ENCODE measurements around the gene PTPRA.

PTPRA gene

DNA sequence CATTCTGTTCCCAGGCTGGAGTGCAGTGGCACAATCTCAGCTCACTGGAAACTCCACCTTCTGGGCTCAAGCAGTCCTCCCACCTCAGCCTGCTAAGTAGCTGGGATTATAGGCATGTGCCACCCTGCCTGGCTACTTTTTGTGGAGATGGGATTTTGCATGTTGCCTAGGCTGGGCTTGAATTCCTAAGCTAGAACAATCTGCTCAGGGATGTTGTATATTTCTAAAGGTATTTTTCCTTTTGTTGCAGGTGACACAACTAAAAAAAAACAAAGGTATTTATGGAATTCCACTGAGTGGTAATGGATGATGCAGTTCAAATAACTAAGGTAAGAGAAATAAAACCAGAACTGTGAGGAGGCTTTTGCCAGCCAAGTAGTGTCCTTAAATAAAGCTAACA lies 49.7 kb downstream of the PTPRA start:
- no peak overlapping the region for H4K91ac ChIP-seq (ENCODE audit: low read depth, low read length)

DNA sequence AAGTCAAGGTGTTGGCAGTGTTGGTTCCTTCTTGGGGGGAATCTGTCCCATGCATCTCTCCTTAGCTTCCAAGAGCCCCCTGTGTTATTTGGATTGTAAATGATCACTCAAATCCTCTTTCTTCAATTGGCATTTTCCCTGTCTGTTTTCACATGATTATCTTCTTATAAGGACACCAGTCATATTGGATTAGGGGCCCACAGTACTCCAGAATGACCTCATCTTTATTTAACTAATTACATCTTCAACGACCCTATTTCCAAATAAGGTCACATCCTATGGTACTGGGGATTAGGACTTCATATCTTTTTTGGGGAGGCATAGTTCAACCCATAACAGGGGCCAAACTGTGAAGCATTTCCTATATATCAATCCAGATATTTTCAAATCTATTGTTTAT lies 57.3 kb downstream of the PTPRA start:
- Histone ChIP-seq H2BK120ac (ENCODE audit: insufficient read depth, low read length, poor library complexity) (no peak overlapping the region), H3K79me1 (ENCODE audit: low read length) (no peaks in the 10 kb centered on the region), H2AK5ac (ENCODE audit: low read length) (no peak overlapping the region), H3K9me3 (ENCODE audit: insufficient read depth, low read depth, low read length) (no peaks in the 10 kb centered on the region), H4K8ac (ENCODE audit: low read depth, low read length) (no peak overlapping the region), H2BK5ac (ENCODE audit: low read depth, low read length, poor library complexity) (no peak overlapping the region), H4K91ac (ENCODE audit: low read depth, low read length) (no peak overlapping the region), H3K4me3 (ENCODE audit: low read depth, low read length) (no peak overlapping the region), H2BK12ac (ENCODE audit: low read length) (no peak overlapping the region), H3K4me2 (ENCODE audit: low read length) (no peak overlapping the region), H3K79me2 (ENCODE audit: control insufficient read depth, insufficient read depth, low read length, poor library complexity) (no peaks in the 10 kb centered on the region), H3K23ac (ENCODE audit: low read length) (no peak overlapping the region), H3K36me3 (ENCODE audit: control insufficient read depth in 1 of 2, insufficient read depth in 2 of 2, low read length in 2 of 2) (no peaks in the 10 kb centered on the region), H4K12ac (ENCODE audit: low read depth, low read length) (no peak overlapping the region), H3K27me3 (ENCODE audit: insufficient read depth, low read length) (no peaks in the 10 kb centered on the region), H3K18ac (ENCODE audit: low read length) (no peak overlapping the region), H2AFZ (ENCODE audit: insufficient read depth, low read length, poor library complexity) (no peak overlapping the region), H3K9ac (ENCODE audit: low read length) (no peak overlapping the region), H3K4ac (ENCODE audit: low read depth, low read length) (no peak overlapping the region), H3K27ac (ENCODE audit: low read depth, low read length) (no peak overlapping the region), H3K4me1 (ENCODE audit: control insufficient read depth in 1 of 2, insufficient read depth in 2 of 2, low read length in 2 of 2) (no peaks in the 10 kb centered on the region), H3K14ac (ENCODE audit: low read length) (no peak overlapping the region)
- WGBS (ENCODE audit: extremely low coverage, insufficient coverage, insufficient read length), result no CpG with 5 or more reads among the region's 1 CpG
- DNase-seq, result no peak

More for the DNA sequence above, 49.7 kb downstream of the PTPRA start:
- Histone ChIP-seq H3K27me3 (ENCODE audit: insufficient read depth, low read length) (no peaks in the 10 kb centered on the region), H2BK120ac (ENCODE audit: insufficient read depth, low read length, poor library complexity) (no peak overlapping the region), H3K4me2 (ENCODE audit: low read length) (no peak overlapping the region), H3K79me2 (ENCODE audit: control insufficient read depth, insufficient read depth, low read length, poor library complexity) (no peaks in the 10 kb centered on the region), H4K12ac (ENCODE audit: low read depth, low read length) (no peak overlapping the region), H3K4ac (ENCODE audit: low read depth, low read length) (no peak overlapping the region), H2BK12ac (ENCODE audit: low read length) (no peak overlapping the region), H3K9ac (ENCODE audit: low read length) (no peak overlapping the region), H3K14ac (ENCODE audit: low read length) (no peak overlapping the region), H3K23ac (ENCODE audit: low read length) (no peak overlapping the region), H3K9me3 (ENCODE audit: insufficient read depth, low read depth, low read length) (no peaks in the 10 kb centered on the region), H4K8ac (ENCODE audit: low read depth, low read length) (no peak overlapping the region), H3K4me1 (ENCODE audit: control insufficient read depth in 1 of 2, insufficient read depth in 2 of 2, low read length in 2 of 2) (peaks cover 2 to 4% of the 10 kb centered on the region in 2 experiments), H3K18ac (ENCODE audit: low read length) (no peak overlapping the region), H3K79me1 (ENCODE audit: low read length) (no peaks in the 10 kb centered on the region), H2AK5ac (ENCODE audit: low read length) (no peak overlapping the region), H3K27ac (ENCODE audit: low read depth, low read length) (no peak overlapping the region), H3K36me3 (ENCODE audit: control insufficient read depth in 1 of 2, insufficient read depth in 2 of 2, low read length in 2 of 2) (peaks cover 3% of the 10 kb centered on the region in 2 experiments), H3K4me3 (ENCODE audit: low read depth, low read length) (no peak overlapping the region), H2AFZ (ENCODE audit: insufficient read depth, low read length, poor library complexity) (no peak overlapping the region), H2BK5ac (ENCODE audit: low read depth, low read length, poor library complexity) (no peak overlapping the region)
- peak; percentile 70 to 87 for DNase-seq

DNA sequence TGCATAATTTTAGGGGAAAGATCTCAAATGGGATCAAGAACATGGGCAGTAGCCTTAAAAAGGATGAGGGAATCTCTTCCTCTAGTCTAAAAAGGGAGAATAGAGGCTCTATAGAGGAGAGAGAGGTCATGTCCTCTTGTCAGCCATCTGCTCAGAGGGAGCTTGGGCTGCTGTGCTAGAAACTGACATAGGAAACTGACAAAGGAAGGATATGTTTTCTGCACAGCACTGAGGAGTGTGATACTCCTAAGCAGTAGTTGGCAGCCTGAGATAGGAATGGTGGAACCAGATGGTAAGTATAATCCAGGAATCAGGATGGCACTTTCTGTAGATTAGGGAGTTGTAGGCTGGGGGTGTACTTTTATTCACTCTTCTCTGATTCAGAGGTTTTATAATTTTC lies 59.2 kb downstream of the PTPRA start:
- H3K79me1 ChIP-seq (ENCODE audit: low read length), result no peaks in the 10 kb centered on the region
- H3K79me2 ChIP-seq (ENCODE audit: control insufficient read depth, insufficient read depth, low read length, poor library complexity), result no peaks in the 10 kb centered on the region
- H2BK12ac ChIP-seq (ENCODE audit: low read length), result no peak overlapping the region
- H3K14ac ChIP-seq (ENCODE audit: low read length), result no peak overlapping the region
- H4K91ac ChIP-seq (ENCODE audit: low read depth, low read length), result no peak overlapping the region
- DNase-seq, result no peak
- H3K4ac ChIP-seq (ENCODE audit: low read depth, low read length), result no peak overlapping the region
- no peak overlapping the region for H3K4me3 ChIP-seq (ENCODE audit: low read depth, low read length)
- no peak overlapping the region for H3K18ac ChIP-seq (ENCODE audit: low read length)
- H3K23ac ChIP-seq (ENCODE audit: low read length), result no peak overlapping the region
- no peak overlapping the region for H3K9ac ChIP-seq (ENCODE audit: low read length)
- H4K12ac ChIP-seq (ENCODE audit: low read depth, low read length), result no peak overlapping the region
- H3K4me1 ChIP-seq (ENCODE audit: control insufficient read depth in 1 of 2, insufficient read depth in 2 of 2, low read length in 2 of 2), result no peaks in the 10 kb centered on the region
- no peak overlapping the region for H4K8ac ChIP-seq (ENCODE audit: low read depth, low read length)
- no peak overlapping the region for H2BK120ac ChIP-seq (ENCODE audit: insufficient read depth, low read length, poor library complexity)
- H3K27ac ChIP-seq (ENCODE audit: low read depth, low read length), result no peak overlapping the region
- H3K36me3 ChIP-seq (ENCODE audit: control insufficient read depth in 1 of 2, insufficient read depth in 2 of 2, low read length in 2 of 2), result no peaks in the 10 kb centered on the region
- no peak overlapping the region for H2AFZ ChIP-seq (ENCODE audit: insufficient read depth, low read length, poor library complexity)
- H3K4me2 ChIP-seq (ENCODE audit: low read length), result no peak overlapping the region
- no peaks in the 10 kb centered on the region for H3K27me3 ChIP-seq (ENCODE audit: insufficient read depth, low read length)
- no peak overlapping the region for H2BK5ac ChIP-seq (ENCODE audit: low read depth, low read length, poor library complexity)
- H3K9me3 ChIP-seq (ENCODE audit: insufficient read depth, low read depth, low read length), result no peaks in the 10 kb centered on the region
- no peak overlapping the region for H2AK5ac ChIP-seq (ENCODE audit: low read length)

DNA sequence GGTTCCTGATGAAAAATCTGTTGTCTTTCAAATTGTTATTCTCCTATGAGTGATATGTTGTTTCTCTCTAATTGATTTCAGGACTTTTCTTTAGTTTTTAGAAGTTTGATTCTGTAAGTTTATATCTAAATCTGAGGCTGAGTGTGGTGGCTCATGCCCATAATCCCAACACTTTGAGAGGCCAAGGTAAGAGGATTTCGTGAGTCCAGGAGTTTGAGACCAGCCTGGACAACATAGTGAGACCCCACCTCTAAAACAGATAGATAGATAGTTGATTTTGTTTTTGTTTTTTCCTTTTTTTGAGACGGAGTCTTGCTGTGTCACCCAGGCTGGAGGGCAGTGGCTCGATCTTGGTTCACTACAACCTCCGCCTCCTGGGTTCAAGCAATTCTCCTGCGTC lies 64.6 kb downstream of the PTPRA start:
- Histone ChIP-seq H3K18ac (ENCODE audit: low read length) (no peak overlapping the region), H3K36me3 (ENCODE audit: control insufficient read depth in 1 of 2, insufficient read depth in 2 of 2, low read length in 2 of 2) (no peaks in the 10 kb centered on the region), H3K79me2 (ENCODE audit: control insufficient read depth, insufficient read depth, low read length, poor library complexity) (no peaks in the 10 kb centered on the region), H3K79me1 (ENCODE audit: low read length) (no peaks in the 10 kb centered on the region), H2AK5ac (ENCODE audit: low read length) (no peak overlapping the region), H3K4me2 (ENCODE audit: low read length) (no peak overlapping the region), H2BK120ac (ENCODE audit: insufficient read depth, low read length, poor library complexity) (no peak overlapping the region), H3K4me3 (ENCODE audit: low read depth, low read length) (no peak overlapping the region), H4K8ac (ENCODE audit: low read depth, low read length) (no peak overlapping the region), H2BK12ac (ENCODE audit: low read length) (no peak overlapping the region), H3K27ac (ENCODE audit: low read depth, low read length) (no peak overlapping the region), H2BK5ac (ENCODE audit: low read depth, low read length, poor library complexity) (no peak overlapping the region), H3K23ac (ENCODE audit: low read length) (no peak overlapping the region), H4K12ac (ENCODE audit: low read depth, low read length) (no peak overlapping the region), H3K4ac (ENCODE audit: low read depth, low read length) (no peak overlapping the region), H3K9me3 (ENCODE audit: insufficient read depth, low read depth, low read length) (no peaks in the 10 kb centered on the region), H3K4me1 (ENCODE audit: control insufficient read depth in 1 of 2, insufficient read depth in 2 of 2, low read length in 2 of 2) (no peaks in the 10 kb centered on the region), H3K14ac (ENCODE audit: low read length) (no peak overlapping the region), H3K27me3 (ENCODE audit: insufficient read depth, low read length) (no peaks in the 10 kb centered on the region), H4K91ac (ENCODE audit: low read depth, low read length) (no peak overlapping the region), H2AFZ (ENCODE audit: insufficient read depth, low read length, poor library complexity) (no peak overlapping the region), H3K9ac (ENCODE audit: low read length) (no peak overlapping the region)
- no peak for DNase-seq
- no CpG with 5 or more reads among the region's 5 CpGs for WGBS (ENCODE audit: extremely low coverage, insufficient coverage, insufficient read length)

DNA sequence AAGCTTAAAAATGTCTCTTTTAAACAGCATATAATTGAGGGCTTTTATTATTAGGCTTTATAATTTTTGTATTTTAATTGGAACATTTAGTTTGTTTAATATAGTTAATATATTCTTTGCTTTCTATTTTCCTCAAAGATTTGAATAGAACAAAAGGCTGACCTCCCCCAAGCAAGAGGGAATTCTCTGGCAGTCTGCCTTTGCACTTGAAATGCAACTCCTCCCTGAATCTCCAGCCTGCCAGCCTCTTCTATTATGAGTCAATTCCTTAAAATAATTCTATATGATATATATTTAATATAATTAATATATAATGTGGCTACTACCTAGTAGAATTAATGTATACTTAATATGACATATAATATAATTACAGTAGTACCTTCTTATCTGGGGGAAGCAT lies 69.2 kb downstream of the PTPRA start:
- H3K4ac ChIP-seq (ENCODE audit: low read depth, low read length), result no peak overlapping the region
- H3K9ac ChIP-seq (ENCODE audit: low read length), result no peak overlapping the region
- no peak overlapping the region for H2BK5ac ChIP-seq (ENCODE audit: low read depth, low read length, poor library complexity)
- H2AK5ac ChIP-seq (ENCODE audit: low read length), result no peak overlapping the region
- no peaks in the 10 kb centered on the region for H3K36me3 ChIP-seq (ENCODE audit: control insufficient read depth in 1 of 2, insufficient read depth in 2 of 2, low read length in 2 of 2)
- H3K4me1 ChIP-seq (ENCODE audit: control insufficient read depth in 1 of 2, insufficient read depth in 2 of 2, low read length in 2 of 2), result no peaks in the 10 kb centered on the region
- no peak overlapping the region for H2BK120ac ChIP-seq (ENCODE audit: insufficient read depth, low read length, poor library complexity)
- H3K9me3 ChIP-seq (ENCODE audit: insufficient read depth, low read depth, low read length), result no peaks in the 10 kb centered on the region
- no peak overlapping the region for H3K18ac ChIP-seq (ENCODE audit: low read length)
- H3K27ac ChIP-seq (ENCODE audit: low read depth, low read length), result no peak overlapping the region
- no peaks in the 10 kb centered on the region for H3K27me3 ChIP-seq (ENCODE audit: insufficient read depth, low read length)
- no peak overlapping the region for H3K4me2 ChIP-seq (ENCODE audit: low read length)
- H2BK12ac ChIP-seq (ENCODE audit: low read length), result no peak overlapping the region
- H3K4me3 ChIP-seq (ENCODE audit: low read depth, low read length), result no peak overlapping the region
- no peaks in the 10 kb centered on the region for H3K79me1 ChIP-seq (ENCODE audit: low read length)
- no peak overlapping the region for H2AFZ ChIP-seq (ENCODE audit: insufficient read depth, low read length, poor library complexity)
- no peak overlapping the region for H4K8ac ChIP-seq (ENCODE audit: low read depth, low read length)
- no peak for DNase-seq
- H3K79me2 ChIP-seq (ENCODE audit: control insufficient read depth, insufficient read depth, low read length, poor library complexity), result no peaks in the 10 kb centered on the region
- no peak overlapping the region for H3K14ac ChIP-seq (ENCODE audit: low read length)
- no peak overlapping the region for H4K12ac ChIP-seq (ENCODE audit: low read depth, low read length)
- H3K23ac ChIP-seq (ENCODE audit: low read length), result no peak overlapping the region
- H4K91ac ChIP-seq (ENCODE audit: low read depth, low read length), result no peak overlapping the region
